HepG2 (cell line): Measurements from ENCODE around the gene NLRP14. TPM values are rescaled to one million over a fixed set of nuclear protein-coding genes. Genes with fewer than 3 reads are reported as not detected.

Experiments used
- KDM4B ChIP-seq: sonication (generic); formaldehyde crosslinking; IDR thresholded peaks from 2 replicates; pipeline ENCODE4 v1.4.0; 2020; ENCODE audit warnings: missing genetic modification reagents
- KMT2B ChIP-seq: IDR thresholded peaks from 2 replicates; pipeline ENCODE4 v1.6.1; 2016; ENCODE audit warnings: missing genetic modification reagents, missing compliant biosample characterization
- MAZ ChIP-seq, 2 experiments: sonication (generic) in 1 of 2; formaldehyde crosslinking in 1 of 2; IDR thresholded peaks; 2 replicates each; pipeline versions ENCODE4 v1.5.0 to v1.6.1; 2012 to 2020; ENCODE audit warnings: low read depth in 2 of 2, mild to moderate bottlenecking in 2 of 2, borderline replicate concordance in 1 of 2, improper control_type of control experiment in 1 of 2, low read length in 1 of 2, missing genetic modification reagents in 1 of 2, moderate library complexity in 1 of 2
- NRL ChIP-seq: sonication (generic); formaldehyde crosslinking; IDR thresholded peaks from 2 replicates; pipeline ENCODE4 v1.5.0; 2020; ENCODE audit warnings: missing genetic modification reagents, mild to moderate bottlenecking, moderate library complexity, borderline replicate concordance
- PAF1 ChIP-seq: IDR thresholded peaks from 2 replicates; pipeline ENCODE4 v1.6.1; 2016; ENCODE audit warnings: missing genetic modification reagents, missing compliant biosample characterization
- POGZ ChIP-seq: sonication (generic); formaldehyde crosslinking; IDR thresholded peaks from 2 replicates; pipeline ENCODE4 v1.4.0; 2020; ENCODE audit warnings: mild to moderate bottlenecking, missing genetic modification reagents
- RFX3 ChIP-seq: IDR thresholded peaks from 2 replicates; pipeline ENCODE4 v1.6.1; 2016; ENCODE audit warnings: missing biosample characterization, missing genetic modification reagents
- SP5 ChIP-seq: IDR thresholded peaks from 2 replicates; pipeline ENCODE4 v1.6.1; 2016; ENCODE audit warnings: low read depth, borderline replicate concordance
- TAF1 ChIP-seq: sonication (generic); formaldehyde crosslinking; IDR thresholded peaks from 2 replicates; pipeline ENCODE4 v1.4.0; 2020; ENCODE audit warnings: missing genetic modification reagents
- TFDP2 ChIP-seq: sonication (generic); formaldehyde crosslinking; IDR thresholded peaks from 2 replicates; pipeline ENCODE4 v1.4.0; 2020; ENCODE audit warnings: missing genetic modification reagents
- TFE3 ChIP-seq: IDR thresholded peaks from 2 replicates; pipeline ENCODE4 v1.6.1; 2016
- ZFP82 ChIP-seq: sonication (generic); formaldehyde crosslinking; IDR thresholded peaks from 2 replicates; pipeline ENCODE4 v1.5.1; 2020; ENCODE audit warnings: mild to moderate bottlenecking, missing genetic modification reagents, borderline replicate concordance
- ZNF282 ChIP-seq: fragments of 450-650 bp; IDR thresholded peaks from 2 replicates; pipeline ENCODE4 v1.6.1; 2018; ENCODE audit not compliant: partially characterized antibody
- ZNF33B ChIP-seq: sonication (generic); formaldehyde crosslinking; IDR thresholded peaks from 2 replicates; pipeline ENCODE4 v1.5.1; 2020; ENCODE audit warnings: mild to moderate bottlenecking, missing genetic modification reagents
- ZNF382 ChIP-seq: sonication (generic); formaldehyde crosslinking; IDR thresholded peaks from 2 replicates; pipeline ENCODE4 v1.5.0; 2020; ENCODE audit warnings: missing genetic modification reagents, mild to moderate bottlenecking, borderline replicate concordance
- ZNF430 ChIP-seq: sonication (generic); formaldehyde crosslinking; IDR thresholded peaks from 2 replicates; pipeline ENCODE4 v1.9.0; 2021; ENCODE audit warnings: mild to moderate bottlenecking, missing genetic modification reagents
- ZNF441 ChIP-seq: sonication (generic); formaldehyde crosslinking; IDR thresholded peaks from 2 replicates; pipeline ENCODE4 v1.7.0; 2021; ENCODE audit warnings: missing genetic modification reagents, borderline replicate concordance
- ZNF468 ChIP-seq: sonication (generic); formaldehyde crosslinking; IDR thresholded peaks from 2 replicates; pipeline ENCODE4 v1.8.0; 2022; ENCODE audit warnings: mild to moderate bottlenecking, moderate library complexity, missing genetic modification reagents
- ZNF567 ChIP-seq: sonication (generic); formaldehyde crosslinking; IDR thresholded peaks from 2 replicates; pipeline ENCODE4 v1.8.1; 2023; ENCODE audit warnings: mild to moderate bottlenecking, missing genetic modification reagents, borderline replicate concordance
- ZNF576 ChIP-seq: sonication (generic); formaldehyde crosslinking; IDR thresholded peaks from 2 replicates; pipeline ENCODE4 v1.4.0; 2020; ENCODE audit warnings: mild to moderate bottlenecking, missing genetic modification reagents
- ZNF703 ChIP-seq: sonication (generic); formaldehyde crosslinking; IDR thresholded peaks from 2 replicates; pipeline ENCODE4 v1.5.1; 2020; ENCODE audit warnings: missing genetic modification reagents, mild to moderate bottlenecking, moderate library complexity, borderline replicate concordance
- ZNF792 ChIP-seq: IDR thresholded peaks from 2 replicates; pipeline ENCODE4 v1.6.1; 2016
- polyA plus RNA-seq, 8 experiments: library from polyadenylated mRNA; depleted of rRNA in 3 of 8; stranded (reverse) in 7 of 8; unstranded in 1 of 8; fragments of >200 nt; fragmentation: Illumina TruSeq in 4 of 8; extraction: Trizol in 4 of 8; gene quantifications; 2 replicates each; pipeline versions ENCODE4 v1.2.1 to v1.2.3, GENCODE V29; 2011 to 2016; ENCODE audit warnings: low read depth in 4 of 8, missing spikeins in 1 of 8, mixed read lengths in 1 of 8; ENCODE audit not compliant: insufficient read depth in 1 of 8
- total RNA-seq, 5 experiments: library from RNA; depleted of rRNA; stranded (reverse); fragments of >200 nt; fragmentation: Illumina TruSeq; extraction: Trizol; gene quantifications; 2 replicates each; pipeline ENCODE4 v1.2.3, GENCODE V29; 2016; ENCODE audit warnings: low read depth in 1 of 5
- TF ChIP-seq, protein P1 (sequence below): sonication (generic); formaldehyde crosslinking; IDR thresholded peaks from 2 replicates; pipeline ENCODE4 v1.5.1; 2020; ENCODE audit warnings: missing genetic modification reagents, mild to moderate bottlenecking, borderline replicate concordance

Gene NLRP14
- total and polyA plus RNA-seq, 2 of the 13 experiments (the other 11 are each of a cell fraction or from before 2014, with no cell fraction given): not detected

GRCh38 chr11:7020183-7020917, at the start of gene NLRP14, which contains the start of gene ZNF214 (continued):
- TF ChIP-seq TFE3 (CRISPR knock-in tag) (0 out of 2 replicates have a peak, but pooled peaks have one; percentile 30), KMT2B (CRISPR knock-in tag) (no peak), ZFP82 (CRISPR knock-in tag) (peak; percentile 37; the same call in 1 of the 2 replicates), ZNF33B (CRISPR knock-in tag) (no peak), ZNF441 (CRISPR knock-in tag) (0 out of 2 replicates have a peak, but pooled peaks have one; percentile 35), ZNF382 (no peak), ZNF576 (CRISPR knock-in tag) (no peak), POGZ (CRISPR knock-in tag) (peak; percentile 63), ZNF792 (0 out of 2 replicates have a peak, but pooled peaks have one; percentile 45), TAF1 (peak; percentile 58; the same call in 1 of the 2 replicates), TFDP2 (CRISPR knock-in tag) (peak; percentile 98), NRL (peak; percentile 53), SP5 (peak; percentile 54), ZNF468 (CRISPR knock-in tag) (no peak), ZNF703 (CRISPR knock-in tag) (no peak), PAF1 (no peak), RFX3 (peak; percentile 83), KDM4B (CRISPR knock-in tag) (no peak), ZNF430 (CRISPR knock-in tag) (0 out of 2 replicates have a peak, but pooled peaks have one; percentile 26), ZNF282 (no peak), MAZ (IDR thresholded peaks at IDR 0.05; ENCODE audit: borderline replicate concordance, low read depth, low read length) (peak; percentile 66; the same call in 1 of the 2 replicates), MAZ (CRISPR knock-in tag; IDR thresholded peaks at IDR 0.05; ENCODE audit: low read depth) (no peak), ZNF567 (CRISPR knock-in tag) (no peak)
- TF ChIP-seq, protein P1, sequence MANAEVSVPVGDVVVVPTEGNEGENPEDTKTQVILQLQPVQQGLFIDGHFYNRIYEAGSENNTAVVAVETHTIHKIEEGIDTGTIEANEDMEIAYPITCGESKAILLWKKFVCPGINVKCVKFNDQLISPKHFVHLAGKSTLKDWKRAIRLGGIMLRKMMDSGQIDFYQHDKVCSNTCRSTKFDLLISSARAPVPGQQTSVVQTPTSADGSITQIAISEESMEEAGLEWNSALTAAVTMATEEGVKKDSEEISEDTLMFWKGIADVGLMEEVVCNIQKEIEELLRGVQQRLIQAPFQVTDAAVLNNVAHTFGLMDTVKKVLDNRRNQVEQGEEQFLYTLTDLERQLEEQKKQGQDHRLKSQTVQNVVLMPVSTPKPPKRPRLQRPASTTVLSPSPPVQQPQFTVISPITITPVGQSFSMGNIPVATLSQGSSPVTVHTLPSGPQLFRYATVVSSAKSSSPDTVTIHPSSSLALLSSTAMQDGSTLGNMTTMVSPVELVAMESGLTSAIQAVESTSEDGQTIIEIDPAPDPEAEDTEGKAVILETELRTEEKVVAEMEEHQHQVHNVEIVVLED (CRISPR knock-in tag): peak; percentile 91
